ENCODE measurements around the gene B3GNT4.

The B3GNT4 gene

GRCh38 chr12:122216445-122216844, 12.9 kb downstream of the B3GNT4 start:
- Histone ChIP-seq H3K27me3 (ENCODE audit: insufficient read depth, poor library complexity, severe bottlenecking) (no peaks in the 10 kb centered on the region), H3K4me3 (replicated peaks; ENCODE audit: insufficient read depth, low read length) (no peak overlapping the region), H3K27ac (replicated peaks) (no peak overlapping the region)
- no peak for DNase-seq (ENCODE audit: low read depth in 1 of 2, low spot score in 1 of 2)
- TF ChIP-seq GABPA (IDR thresholded peaks at IDR 0.05; ENCODE audit: low read depth) (no peak), SPI1 (IDR thresholded peaks at IDR 0.05; ENCODE audit: borderline replicate concordance, low read depth) (no peak), REST (IDR thresholded peaks at IDR 0.05; ENCODE audit: insufficient replicate concordance, low read depth) (no peak), POLR2AphosphoS5 (IDR thresholded peaks at IDR 0.05; ENCODE audit: low read depth) (no peak)
- TF ChIP-seq, protein P1, sequence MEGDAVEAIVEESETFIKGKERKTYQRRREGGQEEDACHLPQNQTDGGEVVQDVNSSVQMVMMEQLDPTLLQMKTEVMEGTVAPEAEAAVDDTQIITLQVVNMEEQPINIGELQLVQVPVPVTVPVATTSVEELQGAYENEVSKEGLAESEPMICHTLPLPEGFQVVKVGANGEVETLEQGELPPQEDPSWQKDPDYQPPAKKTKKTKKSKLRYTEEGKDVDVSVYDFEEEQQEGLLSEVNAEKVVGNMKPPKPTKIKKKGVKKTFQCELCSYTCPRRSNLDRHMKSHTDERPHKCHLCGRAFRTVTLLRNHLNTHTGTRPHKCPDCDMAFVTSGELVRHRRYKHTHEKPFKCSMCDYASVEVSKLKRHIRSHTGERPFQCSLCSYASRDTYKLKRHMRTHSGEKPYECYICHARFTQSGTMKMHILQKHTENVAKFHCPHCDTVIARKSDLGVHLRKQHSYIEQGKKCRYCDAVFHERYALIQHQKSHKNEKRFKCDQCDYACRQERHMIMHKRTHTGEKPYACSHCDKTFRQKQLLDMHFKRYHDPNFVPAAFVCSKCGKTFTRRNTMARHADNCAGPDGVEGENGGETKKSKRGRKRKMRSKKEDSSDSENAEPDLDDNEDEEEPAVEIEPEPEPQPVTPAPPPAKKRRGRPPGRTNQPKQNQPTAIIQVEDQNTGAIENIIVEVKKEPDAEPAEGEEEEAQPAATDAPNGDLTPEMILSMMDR (IDR thresholded peaks at IDR 0.05; ENCODE audit: insufficient read depth, low read length), result no peak

DNA sequence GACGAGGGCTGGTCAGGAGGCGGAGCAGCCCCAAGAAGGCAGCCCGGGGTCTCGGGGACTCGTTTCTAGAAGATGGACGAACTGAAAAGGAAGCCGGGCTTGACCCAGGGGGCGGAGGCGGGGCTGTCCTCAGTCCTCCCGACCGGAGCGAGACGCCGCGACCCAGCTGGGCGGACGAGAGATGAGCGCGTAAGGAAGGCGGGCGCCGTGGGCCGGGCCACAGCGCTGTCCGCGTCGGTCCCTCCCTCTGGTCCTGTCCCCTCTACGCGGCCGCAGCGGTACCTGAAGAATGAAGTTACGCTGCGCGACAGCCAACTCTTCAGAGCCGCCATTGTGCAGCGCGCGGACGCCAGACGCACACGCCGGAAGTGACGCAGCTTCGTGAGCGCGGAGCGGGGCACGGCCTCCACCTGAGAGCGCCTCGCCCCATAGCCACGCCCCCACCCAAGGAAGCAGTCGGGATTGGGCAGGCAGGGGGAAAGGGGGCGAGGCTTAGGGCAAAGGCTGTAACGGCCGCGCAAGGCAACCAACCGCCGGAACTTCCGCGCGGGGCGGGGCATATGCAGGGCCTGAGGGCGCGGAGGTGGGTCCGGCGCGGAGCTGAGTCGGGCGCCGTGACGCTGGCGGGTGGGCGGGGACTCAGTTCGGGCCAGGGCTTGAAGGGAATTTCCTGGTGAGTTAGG, 22.3 kb downstream of the B3GNT4 start, which contains the start of gene DIABLO:
Gene DIABLO, minus strand, starts transcription at position 370 of the 683 bp plus-strand sequence. Its CDS starts 38 bp downstream, at position 332.
- peak; percentile 98 to 100 for DNase-seq (ENCODE audit: low read depth in 1 of 2, low spot score in 1 of 2)
- H3K27me3 ChIP-seq (ENCODE audit: insufficient read depth, poor library complexity, severe bottlenecking), result no peaks in the 10 kb centered on the region
- TF ChIP-seq SPI1 (IDR thresholded peaks at IDR 0.05; ENCODE audit: borderline replicate concordance, low read depth) (no peak; the same call in 1 of the 2 replicates), REST (IDR thresholded peaks at IDR 0.05; ENCODE audit: insufficient replicate concordance, low read depth) (no peak), GABPA (IDR thresholded peaks at IDR 0.05; ENCODE audit: low read depth) (peak; percentile 80), POLR2AphosphoS5 (IDR thresholded peaks at IDR 0.05; ENCODE audit: low read depth) (peak; percentile 96)
- TF ChIP-seq, protein P1 (IDR thresholded peaks at IDR 0.05; ENCODE audit: insufficient read depth, low read length), result no peak
- peak within 1 kb of the TSS; percentile 92 for H3K27ac ChIP-seq (replicated peaks)
- peak within 1 kb of the TSS; percentile 98 for H3K4me3 ChIP-seq (replicated peaks; ENCODE audit: insufficient read depth, low read length)

GRCh38 chr12:122226366-122227125, 23.0 kb downstream of the B3GNT4 start:
- Histone ChIP-seq H3K4me3 (replicated peaks; ENCODE audit: insufficient read depth, low read length) (peak overlapping the region; percentile 43), H3K27me3 (ENCODE audit: insufficient read depth, poor library complexity, severe bottlenecking) (no peaks in the 10 kb centered on the region), H3K27ac (replicated peaks) (no peak overlapping the region)
- no peak for TF ChIP-seq GABPA (IDR thresholded peaks at IDR 0.05; ENCODE audit: low read depth)
- TF ChIP-seq REST (IDR thresholded peaks at IDR 0.05; ENCODE audit: insufficient replicate concordance, low read depth), result peak; percentile 92
- no peak for DNase-seq (ENCODE audit: low read depth in 1 of 2, low spot score in 1 of 2)
